HG02571 (cell line): Measurements from ENCODE around the gene SIDT1.

Source experiments
- ATAC-seq: cut with Tn5 transposase; IDR thresholded peaks from one replicate; pipeline ENCODE4 v1.9.1; 2021; ENCODE audit warnings: mild to moderate bottlenecking, moderate library complexity; ENCODE audit not compliant: unreplicated experiment

Gene SIDT1

DNA sequence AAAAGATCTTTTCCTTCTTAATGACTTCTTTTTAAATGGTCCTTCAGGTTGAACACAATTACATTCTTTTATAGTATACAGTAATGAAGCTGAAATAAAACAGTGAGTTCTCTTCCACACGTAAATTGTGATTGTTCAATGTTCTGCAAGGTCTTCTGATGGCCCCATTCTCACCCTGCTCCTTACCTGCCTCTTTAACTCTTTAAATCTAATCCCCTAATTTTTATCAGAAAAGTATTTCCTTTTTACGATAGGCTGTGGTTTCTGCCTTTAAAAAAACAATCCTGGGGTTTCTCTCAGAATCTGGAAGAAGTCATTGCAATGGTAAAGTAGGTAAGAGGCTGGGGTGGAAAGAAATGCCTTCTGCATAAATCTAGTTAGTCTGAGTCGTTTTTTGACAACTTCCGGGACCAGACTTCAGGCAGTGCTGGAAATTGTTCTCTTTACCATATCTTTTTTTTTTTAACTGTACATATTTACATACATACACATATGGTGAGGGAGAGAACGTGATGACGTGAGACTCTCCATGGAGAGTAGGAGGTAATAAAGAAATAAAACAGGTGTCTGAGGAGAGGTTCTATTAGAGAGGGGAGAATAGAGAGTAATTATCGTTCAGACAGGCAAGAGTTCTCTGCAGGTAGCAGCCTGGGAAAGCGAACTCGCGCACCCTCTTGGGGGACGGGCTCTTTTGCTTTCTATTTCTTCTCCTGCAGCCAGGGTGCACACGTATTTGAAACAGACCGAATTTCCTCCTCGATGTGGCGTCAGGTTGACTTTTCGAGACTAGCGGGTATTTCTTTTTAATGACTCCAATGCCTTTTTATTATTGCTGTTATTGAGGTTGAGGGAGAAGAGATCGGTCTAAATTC, at the start of gene SIDT1:
Gene SIDT1, plus strand, starts transcription at position 730 of the 872 bp plus-strand sequence. CDS start 467 bp downstream, outside the sequence.
- ATAC-seq: peak; percentile 66

DNA sequence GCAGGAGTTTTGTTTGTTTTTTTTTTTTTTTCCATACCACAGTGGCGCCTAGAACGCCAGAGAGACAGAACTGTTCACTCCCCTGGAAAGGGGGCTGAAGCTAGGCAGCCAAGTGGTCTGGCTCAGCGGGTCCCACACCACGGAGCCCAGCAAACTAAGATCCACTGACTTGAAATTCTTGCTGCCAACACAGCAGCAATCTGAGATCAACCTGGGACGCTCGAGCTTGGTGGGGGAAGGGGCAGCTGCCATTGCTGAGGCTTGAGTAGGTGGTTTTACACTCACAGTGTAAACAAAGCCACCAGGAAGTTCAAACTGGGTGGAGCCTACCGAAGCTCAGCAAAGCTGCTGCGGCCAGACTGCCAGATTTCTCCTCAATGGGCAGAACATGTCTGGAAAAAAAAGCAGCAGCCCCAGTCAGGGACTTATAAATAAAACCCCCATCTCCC, 47.2 kb upstream of the SIDT1 start:
- no peak for ATAC-seq

- no peak for ATAC-seq
Measured at GRCh38 chr3:113495035-113495434, 37.3 kb upstream of the SIDT1 start.

DNA sequence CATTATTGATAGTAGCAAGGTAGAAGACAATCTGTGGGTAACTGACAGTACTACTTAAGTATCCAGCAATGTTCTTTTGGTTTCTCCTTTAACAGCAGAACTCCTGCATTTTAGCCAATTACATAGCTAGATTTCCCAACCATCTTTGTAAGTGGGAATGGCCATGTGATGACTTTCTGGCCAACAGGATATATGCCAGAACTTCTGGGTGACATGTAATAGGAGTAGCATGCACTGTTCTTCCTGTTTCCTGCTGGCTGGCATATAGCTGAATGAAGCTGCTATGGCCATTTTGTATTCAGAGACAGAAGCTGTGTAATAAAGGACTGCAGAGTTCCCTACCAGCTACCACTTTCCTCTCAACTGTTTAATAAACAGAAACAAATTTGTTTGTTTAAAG, 35.4 kb upstream of the SIDT1 start:
- no peak for ATAC-seq

DNA sequence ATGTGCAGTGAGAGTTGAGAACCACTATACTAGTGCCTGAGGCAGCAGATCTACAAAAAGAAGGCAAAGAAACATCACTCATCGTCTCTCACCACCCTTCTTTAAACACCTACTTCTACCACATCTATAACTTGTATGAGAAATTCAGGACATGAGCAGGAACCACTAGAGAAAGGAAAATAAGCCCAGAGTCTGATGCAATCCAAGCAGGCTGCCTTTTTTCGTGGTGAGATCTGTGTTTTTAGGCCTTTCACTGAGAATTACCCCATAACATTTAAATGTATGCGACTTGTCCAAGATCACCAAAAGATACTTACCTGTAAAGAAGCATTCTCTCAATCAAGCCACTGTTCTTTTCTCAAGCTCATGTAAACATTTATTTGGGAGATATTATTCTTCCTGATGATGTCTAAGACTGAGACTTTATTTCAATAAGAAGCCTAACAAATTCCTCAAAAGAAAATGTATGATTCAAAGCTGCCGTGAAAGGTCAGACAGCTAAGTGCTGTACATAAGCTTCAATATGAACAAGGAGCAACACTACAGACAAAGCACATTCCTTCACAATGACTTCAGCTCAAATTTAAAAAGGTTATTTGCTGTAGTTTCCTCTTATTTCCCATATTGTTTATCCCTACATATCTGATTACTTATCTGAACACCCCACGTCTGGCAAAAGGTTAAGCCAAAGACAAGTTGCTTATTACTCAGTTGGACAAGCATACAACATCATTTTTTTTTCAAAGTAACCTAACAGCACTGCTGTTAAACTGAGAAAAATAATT, 33.9 kb upstream of the SIDT1 start:
- no peak for ATAC-seq

- no peak for ATAC-seq
Measured at GRCh38 chr3:113499081-113499480, 33.3 kb upstream of the SIDT1 start.

DNA sequence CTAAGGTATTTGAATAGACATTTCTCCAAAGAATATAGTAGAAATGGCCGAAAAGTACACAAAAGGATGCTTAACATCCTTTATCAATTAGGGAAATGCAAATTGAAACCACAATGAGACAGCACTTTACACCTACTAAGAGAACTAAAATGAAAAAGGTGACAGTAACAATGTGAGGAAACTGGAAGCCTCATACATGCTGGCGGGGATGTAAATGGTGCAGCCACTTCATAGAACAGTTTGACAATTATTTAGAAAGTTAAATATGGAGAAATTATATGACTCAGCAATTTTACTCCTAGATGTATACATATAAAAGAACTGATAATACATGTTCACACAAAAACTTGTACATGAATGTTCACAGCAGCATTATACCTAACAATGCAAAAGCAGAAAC, 30.8 kb upstream of the SIDT1 start:
- no peak for ATAC-seq

DNA sequence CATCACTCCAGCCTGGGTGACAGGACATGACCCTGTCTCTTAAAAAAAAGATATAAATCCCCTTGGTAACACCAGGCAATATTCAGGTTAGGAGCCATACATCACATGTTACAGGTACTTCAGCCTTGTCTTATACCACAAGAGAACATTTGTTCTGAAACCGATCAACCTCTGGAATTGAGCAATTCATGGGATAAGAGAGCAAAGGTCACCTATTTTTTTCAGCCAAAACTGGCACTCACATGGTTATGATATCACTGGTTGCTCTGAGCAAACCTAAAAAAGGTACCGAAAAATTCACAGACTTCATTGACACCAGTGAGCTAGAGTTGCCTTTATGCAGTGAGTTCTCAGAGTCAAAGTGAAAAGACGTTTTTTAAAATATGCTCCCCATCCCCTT, 26.5 kb upstream of the SIDT1 start:
- ATAC-seq: no peak

- no peak for ATAC-seq
Measured at GRCh38 chr3:113507501-113508067, 24.8 kb upstream of the SIDT1 start.

DNA sequence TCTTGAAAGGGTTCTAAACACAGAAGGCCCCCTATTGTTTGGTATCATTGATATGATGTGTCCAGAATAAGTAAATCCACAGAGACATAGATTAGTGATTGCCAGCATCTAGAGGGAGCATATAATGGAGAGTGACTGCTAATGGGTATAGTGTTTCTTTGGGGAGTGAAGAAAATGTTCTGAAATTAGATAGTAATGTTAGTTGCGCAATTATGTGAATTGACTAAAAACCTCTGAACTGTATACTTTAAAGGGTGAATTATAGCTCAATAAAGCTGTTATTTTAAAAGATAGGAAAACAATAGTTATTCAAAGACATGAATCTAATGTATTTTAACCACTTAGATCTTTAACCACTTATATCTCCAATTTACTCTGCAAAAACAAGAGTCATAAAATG, 23.4 kb upstream of the SIDT1 start:
- ATAC-seq: no peak

GRCh38 chr3:113514265-113514769, 18.0 kb upstream of the SIDT1 start:
- ATAC-seq: no peak

- no peak for ATAC-seq
Measured at GRCh38 chr3:113516115-113516505, 16.2 kb upstream of the SIDT1 start.

DNA sequence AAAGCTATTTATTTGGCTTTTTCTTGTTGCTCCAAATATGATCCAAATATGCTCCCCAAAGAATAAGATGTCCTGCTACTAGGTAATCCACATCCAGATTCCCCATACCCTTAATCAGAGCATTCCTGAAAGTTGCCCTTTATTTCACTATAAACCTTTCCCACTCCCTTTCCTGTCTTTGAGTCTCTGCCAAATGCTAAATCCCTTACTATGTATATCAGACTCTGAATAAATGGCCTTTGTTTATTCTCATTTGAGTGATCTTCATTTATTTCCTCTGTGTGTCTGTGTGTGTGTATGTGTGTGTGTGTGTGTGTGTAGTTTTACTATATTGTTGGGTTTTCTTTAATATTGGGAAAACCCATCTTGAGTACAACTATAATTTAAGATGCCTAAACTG, 10.4 kb upstream of the SIDT1 start:
- ATAC-seq: no peak

GRCh38 chr3:113523241-113523640, 9.1 kb upstream of the SIDT1 start:
- no peak for ATAC-seq

GRCh38 chr3:113532698-113533533, 561 bp downstream of the SIDT1 start:
- ATAC-seq: peak; percentile 45

DNA sequence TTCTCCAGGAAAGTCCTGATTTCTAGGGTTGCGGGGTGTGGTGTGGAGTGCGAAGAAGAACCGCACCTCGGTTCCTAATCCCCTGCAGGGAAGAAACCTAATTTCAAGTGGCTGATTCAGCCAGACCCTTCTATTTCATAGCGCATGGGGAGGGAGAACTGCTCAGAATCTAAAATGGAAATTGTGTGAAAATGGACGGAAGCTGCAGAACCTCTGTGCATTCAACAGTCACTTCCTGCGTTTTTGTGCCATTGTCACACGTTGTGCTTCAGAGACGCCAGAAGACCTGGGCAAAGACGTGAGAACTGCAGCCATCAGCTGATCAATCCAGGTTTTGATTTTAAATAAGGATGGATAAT, 1.2 kb downstream of the SIDT1 start:
- ATAC-seq: no peak

- no peak for ATAC-seq
Measured at GRCh38 chr3:113534365-113534764, 2.0 kb downstream of the SIDT1 start.

DNA sequence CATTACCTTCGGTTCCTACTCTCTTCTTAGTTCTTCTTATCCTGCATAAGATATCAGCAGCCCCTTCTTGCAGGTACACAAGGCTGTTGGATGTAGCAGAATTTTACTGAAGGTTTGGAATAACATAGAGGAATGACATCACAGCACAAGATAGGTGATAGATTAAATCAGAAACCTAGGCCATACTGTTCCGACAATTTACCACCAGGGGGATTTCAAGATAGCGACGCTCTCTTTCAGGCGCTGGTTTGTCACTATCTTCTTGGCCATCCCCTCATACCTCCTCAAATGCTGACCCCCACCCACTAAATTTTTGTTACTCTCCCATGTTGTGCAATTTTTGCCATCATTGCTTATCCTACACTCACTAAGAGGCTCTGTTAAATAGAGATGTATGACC, 3.5 kb downstream of the SIDT1 start:
- no peak for ATAC-seq

DNA sequence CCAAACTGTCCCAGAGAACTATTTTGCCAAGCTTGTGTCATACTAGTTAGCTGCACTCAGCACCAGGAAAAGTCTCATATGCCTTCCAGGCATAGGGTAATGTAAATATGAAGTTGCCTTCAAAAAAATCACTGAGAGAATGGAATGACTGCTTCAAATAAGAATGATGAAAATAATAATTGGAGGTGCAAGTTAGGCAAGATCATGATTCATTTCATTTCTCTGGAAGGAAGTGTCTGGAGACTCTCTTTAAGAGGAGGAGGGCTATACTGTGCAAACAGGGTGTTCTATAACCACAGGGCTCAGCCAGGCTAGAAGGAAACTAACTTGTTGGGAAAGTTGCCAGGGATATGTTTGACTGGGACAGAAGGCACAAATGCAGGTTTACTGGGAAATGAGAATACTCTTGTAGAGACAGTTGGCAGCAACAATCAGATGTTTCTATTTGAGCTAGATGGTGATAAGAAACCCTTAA, 4.3 kb downstream of the SIDT1 start:
- ATAC-seq: no peak

DNA sequence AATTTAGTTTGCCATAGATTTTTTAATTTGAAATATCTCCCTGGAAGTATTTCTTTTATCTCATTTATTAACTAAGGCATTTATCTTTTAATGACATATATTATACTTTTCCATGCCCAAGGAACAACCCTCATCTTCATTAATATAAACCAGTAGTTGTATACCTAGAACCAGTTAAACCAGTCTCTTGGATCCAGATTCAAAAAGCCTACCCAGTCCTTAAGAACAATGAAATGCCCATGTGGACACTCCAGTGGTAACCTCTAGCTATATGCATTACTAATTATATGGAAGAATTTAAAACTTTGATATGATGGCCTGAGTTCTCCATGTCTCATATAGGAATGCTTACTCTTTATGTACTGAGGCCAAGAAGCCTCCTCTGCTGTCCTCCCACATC, 4.8 kb downstream of the SIDT1 start:
- ATAC-seq: no peak

DNA sequence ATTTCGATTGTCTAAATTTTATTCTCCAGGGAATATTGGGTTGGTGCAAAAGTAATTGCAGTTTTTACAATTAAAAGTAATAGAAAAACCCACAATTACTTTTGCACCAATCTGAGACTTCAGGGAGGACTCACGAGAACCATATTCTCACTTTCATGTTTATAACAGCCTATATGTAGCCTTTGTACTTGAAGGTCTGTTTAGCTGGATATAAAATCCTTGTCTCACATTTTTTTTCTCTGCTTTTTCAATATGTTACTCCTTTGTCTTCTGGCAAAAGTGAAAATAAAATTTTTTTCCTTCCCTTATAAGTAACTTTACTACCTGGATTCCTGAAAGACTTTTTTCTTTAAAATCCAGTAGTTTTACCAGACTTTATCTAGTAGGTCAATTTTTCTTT, 9.2 kb downstream of the SIDT1 start:
- no peak for ATAC-seq
